Vagina (tissue), 2 donors: ENCODE data around the gene HOXB7. TPM values are rescaled to one million over a fixed set of nuclear protein-coding genes. Genes with fewer than 3 reads are reported as not detected.

ENCODE experiments used
- DNase-seq, 2 donors: peaks; one replicate each; pipeline ENCODE4 v3.0.0-alpha.2; 2017; ENCODE audit errors: extremely low spot score in 2 of 2
- H3K27ac ChIP-seq: fragments of 200-600 bp; sonication (generic); one replicate; pipeline ENCODE4 v1.5.1; 2019
- H3K27me3 ChIP-seq: fragments of 200-600 bp; sonication (generic); one replicate; pipeline ENCODE4 v1.5.1; 2019
- H3K36me3 ChIP-seq, 2 donors: fragments of 200-600 bp; sonication (generic); one replicate each; pipeline ENCODE4 v1.5.1; 2017 to 2019
- H3K4me1 ChIP-seq: fragments of 200-600 bp; sonication (generic); one replicate; pipeline ENCODE4 v1.5.1; 2019
- H3K4me3 ChIP-seq, 2 donors: fragments of 200-600 bp; sonication (generic); 1 replicate in 1 of 2; 2 replicates in 1 of 2; pipeline ENCODE4 v1.5.1; 2016 to 2019
- H3K9me3 ChIP-seq: fragments of 200-600 bp; sonication (generic); one replicate; pipeline ENCODE4 v1.5.1; 2019
- POLR2A ChIP-seq, 2 donors: fragments of 450-650 bp; IDR thresholded peaks; one replicate each; pipeline ENCODE4 v1.6.1; 2017; ENCODE audit warnings: antibody characterized with exemption in 2 of 2, mild to moderate bottlenecking in 2 of 2, moderate library complexity in 2 of 2
- POLR2AphosphoS5 ChIP-seq, 2 donors: sonication (generic); formaldehyde crosslinking; IDR thresholded peaks; one replicate each; pipeline ENCODE4 v1.9.0; 2017; ENCODE audit warnings: antibody characterized with exemption in 2 of 2, mild to moderate bottlenecking in 2 of 2, low read depth in 1 of 2; ENCODE audit not compliant: insufficient read depth in 1 of 2
- intact Hi-C: fragments of 100-400 bp; cut with DNase I; formaldehyde crosslinking; loops from one replicate; pipeline ENCODE4 v1.15.1; 2023
- total RNA-seq: library from RNA; depleted of rRNA; stranded (reverse); fragments of >200 nt; gene quantifications from one replicate; pipeline ENCODE4 v1.2.3, GENCODE V29; 2016
- TF ChIP-seq, protein P1 (sequence below), 3 experiments: fragments of 450-650 bp in 2 of 3; fragments of 200-600 bp in 1 of 3; sonication (generic) in 1 of 3; IDR thresholded peaks; one replicate each; pipeline ENCODE4 v1.5.1; 2017 to 2019; ENCODE audit warnings: antibody characterized with exemption in 3 of 3, mild to moderate bottlenecking in 2 of 3, moderate library complexity in 2 of 3

HOXB7 gene
- total RNA-seq, 1 donor from 2014 or later: 3.2 TPM

DNA sequence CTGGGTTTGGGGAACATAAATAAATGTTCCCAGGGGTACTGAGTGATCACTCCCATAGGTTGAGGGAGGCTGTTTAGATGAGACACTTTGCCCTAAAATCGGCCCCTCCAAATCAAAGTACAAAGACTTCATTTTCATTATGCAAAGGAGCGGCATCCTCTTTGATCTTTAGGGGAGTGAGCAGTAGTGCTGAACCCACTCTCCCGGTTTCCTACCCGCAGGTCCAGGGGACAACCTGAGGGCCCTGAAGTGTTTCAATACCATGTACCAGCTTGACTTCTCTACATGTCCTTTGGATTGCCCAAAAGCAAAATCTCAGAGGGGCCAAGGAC is 9.6 kb downstream of the HOXB7 start:
- H3K9me3 ChIP-seq: no peaks in the 10 kb centered on the region
- H3K4me1 ChIP-seq: peaks cover 34% of the 10 kb centered on the region
- no peak overlapping the region for H3K4me3 ChIP-seq
- no peak for DNase-seq
- no peaks in the 10 kb centered on the region for H3K36me3 ChIP-seq
- no peak overlapping the region for H3K27ac ChIP-seq
- TF ChIP-seq, protein P1, sequence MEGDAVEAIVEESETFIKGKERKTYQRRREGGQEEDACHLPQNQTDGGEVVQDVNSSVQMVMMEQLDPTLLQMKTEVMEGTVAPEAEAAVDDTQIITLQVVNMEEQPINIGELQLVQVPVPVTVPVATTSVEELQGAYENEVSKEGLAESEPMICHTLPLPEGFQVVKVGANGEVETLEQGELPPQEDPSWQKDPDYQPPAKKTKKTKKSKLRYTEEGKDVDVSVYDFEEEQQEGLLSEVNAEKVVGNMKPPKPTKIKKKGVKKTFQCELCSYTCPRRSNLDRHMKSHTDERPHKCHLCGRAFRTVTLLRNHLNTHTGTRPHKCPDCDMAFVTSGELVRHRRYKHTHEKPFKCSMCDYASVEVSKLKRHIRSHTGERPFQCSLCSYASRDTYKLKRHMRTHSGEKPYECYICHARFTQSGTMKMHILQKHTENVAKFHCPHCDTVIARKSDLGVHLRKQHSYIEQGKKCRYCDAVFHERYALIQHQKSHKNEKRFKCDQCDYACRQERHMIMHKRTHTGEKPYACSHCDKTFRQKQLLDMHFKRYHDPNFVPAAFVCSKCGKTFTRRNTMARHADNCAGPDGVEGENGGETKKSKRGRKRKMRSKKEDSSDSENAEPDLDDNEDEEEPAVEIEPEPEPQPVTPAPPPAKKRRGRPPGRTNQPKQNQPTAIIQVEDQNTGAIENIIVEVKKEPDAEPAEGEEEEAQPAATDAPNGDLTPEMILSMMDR (IDR thresholded peaks at IDR 0.05): no peak
- no peaks in the 10 kb centered on the region for H3K27me3 ChIP-seq
- intact Hi-C loops: no loop called here

DNA sequence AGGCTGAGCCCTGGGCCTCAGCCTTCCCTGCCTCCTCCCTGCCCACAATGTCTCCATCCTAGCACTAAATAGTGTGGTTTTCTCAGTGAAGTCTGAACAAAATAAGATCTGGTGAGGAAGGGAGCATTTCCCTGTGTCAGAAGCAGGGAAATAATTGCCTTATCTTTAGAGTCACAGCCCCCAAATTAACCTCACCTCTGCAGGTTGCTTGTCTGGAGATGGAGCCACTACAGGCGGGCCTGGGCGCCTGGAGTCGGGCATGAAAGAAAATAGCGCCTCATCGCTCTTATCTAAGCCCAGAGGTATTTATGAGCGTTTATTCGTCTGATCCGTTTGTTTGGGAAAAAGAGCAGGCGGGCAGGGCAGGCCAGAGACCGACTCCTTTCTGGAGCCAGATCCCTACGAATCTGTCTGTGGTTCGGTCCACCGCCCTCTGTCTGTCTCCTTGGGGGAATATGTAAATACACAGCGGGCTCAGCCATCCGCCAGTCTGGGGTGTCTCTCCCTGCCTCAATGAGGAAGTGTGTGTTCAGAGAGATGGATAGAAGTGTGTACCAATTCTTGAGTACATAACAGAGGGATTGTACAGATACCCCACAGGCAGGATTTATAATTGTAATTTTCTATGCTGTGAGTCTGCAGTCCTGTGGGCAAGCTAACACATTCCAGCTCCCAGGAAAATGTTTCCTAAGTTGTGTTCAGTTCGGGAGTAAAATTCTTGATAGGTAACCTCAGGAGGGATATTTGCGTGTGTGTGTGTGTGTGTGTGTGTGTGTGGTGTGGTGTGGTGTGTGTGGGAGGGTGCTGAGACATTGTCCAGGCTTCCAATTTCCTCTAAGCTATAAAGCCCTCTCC is 10.3 kb downstream of the HOXB7 start:
- TF ChIP-seq, protein P1 (IDR thresholded peaks at IDR 0.05): no peak
- TF ChIP-seq POLR2A (IDR thresholded peaks at IDR 0.05) (no peak), POLR2AphosphoS5 (IDR thresholded peaks at IDR 0.05; ENCODE audit: insufficient read depth in 1 of 2, low read depth in 1 of 2) (no peak)
- intact Hi-C loops: no loop called here
- Histone ChIP-seq H3K9me3 (no peaks in the 10 kb centered on the region), H3K27ac (no peak overlapping the region), H3K36me3 (no peaks in the 10 kb centered on the region), H3K4me3 (no peak overlapping the region), H3K27me3 (no peaks in the 10 kb centered on the region), H3K4me1 (peaks cover 37% of the 10 kb centered on the region)
- DNase-seq: no peak

DNA sequence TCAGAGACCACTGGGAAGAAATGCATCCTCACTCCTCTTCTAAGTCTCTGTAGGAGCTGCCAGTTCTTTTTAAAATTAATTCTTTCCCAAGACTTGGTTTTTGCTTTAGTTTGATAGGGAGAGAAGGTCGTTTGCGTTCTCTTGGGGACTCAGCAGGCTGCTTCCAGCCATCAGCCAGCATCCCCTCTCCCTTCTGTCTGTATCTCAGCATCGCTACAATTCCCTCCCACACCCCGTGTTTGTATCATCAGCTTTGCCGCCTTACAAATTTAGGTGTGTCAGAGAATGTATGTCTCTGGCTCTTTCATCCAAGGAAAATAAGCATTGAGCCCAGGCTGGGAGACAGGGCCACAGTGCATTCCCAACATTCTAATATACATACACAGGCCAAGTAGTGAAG is 11.5 kb downstream of the HOXB7 start:
- DNase-seq: no peak
- intact Hi-C loops: loop anchor here (5.0 to 10.0 kb wide), 2 partner anchors 262 to 575 kb away; no protein-coding TSS in a partner anchor
- TF ChIP-seq POLR2A (IDR thresholded peaks at IDR 0.05) (no peak), POLR2AphosphoS5 (IDR thresholded peaks at IDR 0.05; ENCODE audit: insufficient read depth in 1 of 2, low read depth in 1 of 2) (no peak)
- TF ChIP-seq, protein P1 (IDR thresholded peaks at IDR 0.05): no peak
- no peak overlapping the region for H3K27ac ChIP-seq
- no peak overlapping the region for H3K4me3 ChIP-seq
- H3K36me3 ChIP-seq: no peaks in the 10 kb centered on the region
- no peaks in the 10 kb centered on the region for H3K9me3 ChIP-seq
- peaks cover 37% of the 10 kb centered on the region for H3K4me1 ChIP-seq
- no peaks in the 10 kb centered on the region for H3K27me3 ChIP-seq

DNA sequence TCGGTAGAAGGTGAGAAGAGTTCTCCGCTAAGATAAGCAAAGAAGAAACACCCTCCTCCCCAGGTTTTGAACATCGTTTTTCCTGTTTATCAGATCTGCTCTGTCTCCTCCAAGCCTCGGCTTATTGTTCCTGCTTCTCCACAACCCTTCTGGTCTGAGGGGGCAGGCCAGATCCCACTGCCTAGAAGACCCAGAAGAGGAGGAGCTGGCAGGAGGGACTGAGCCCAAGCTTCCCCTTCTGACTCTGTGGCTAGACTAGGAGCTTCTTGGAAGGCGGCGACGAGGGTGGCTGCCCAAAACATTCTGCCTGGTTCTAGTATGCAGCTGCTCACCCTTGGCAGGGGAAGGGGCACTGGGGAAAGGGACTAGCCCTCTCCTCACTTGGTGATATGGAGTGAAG is 12.1 kb downstream of the HOXB7 start:
- TF ChIP-seq POLR2AphosphoS5 (IDR thresholded peaks at IDR 0.05; ENCODE audit: insufficient read depth in 1 of 2, low read depth in 1 of 2) (no peak), POLR2A (IDR thresholded peaks at IDR 0.05) (no peak)
- TF ChIP-seq, protein P1 (IDR thresholded peaks at IDR 0.05): no peak
- Histone ChIP-seq H3K27ac (no peak overlapping the region), H3K36me3 (no peaks in the 10 kb centered on the region), H3K27me3 (no peaks in the 10 kb centered on the region), H3K4me1 (peaks cover 37% of the 10 kb centered on the region), H3K9me3 (no peaks in the 10 kb centered on the region), H3K4me3 (no peak overlapping the region)
- intact Hi-C loops: loop anchor here (5.0 to 10.0 kb wide), 2 partner anchors 261 to 574 kb away; no protein-coding TSS in a partner anchor
- no peak for DNase-seq
